GM21423 (cell line): ENCODE measurements around the gene ADAM12.

Source experiments
- ATAC-seq: cut with Tn5 transposase; IDR thresholded peaks from one replicate; pipeline ENCODE4 v1.9.1; 2021; ENCODE audit warnings: mild to moderate bottlenecking, moderate library complexity; ENCODE audit not compliant: unreplicated experiment

Gene ADAM12

DNA sequence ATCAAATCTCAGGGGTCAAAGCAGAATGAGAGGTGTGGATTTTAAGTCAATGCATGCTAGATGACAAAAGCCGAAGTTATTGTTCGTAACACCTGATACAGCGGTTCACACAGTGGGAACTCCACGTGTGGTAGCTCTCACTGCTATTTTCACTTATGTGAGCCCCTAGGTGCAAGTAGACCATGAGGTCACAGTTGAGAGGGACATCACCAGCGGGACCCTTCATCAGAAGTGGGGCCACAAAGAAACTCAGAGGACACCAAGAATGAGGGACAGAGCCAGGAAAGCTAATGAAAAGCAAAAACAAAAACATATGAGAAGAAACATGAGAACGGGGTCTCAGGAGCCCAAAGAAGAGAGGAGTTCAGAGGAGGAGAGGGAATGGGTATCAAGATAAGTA lies 63.5 kb downstream of the ADAM12 start:
- ATAC-seq: no peak

DNA sequence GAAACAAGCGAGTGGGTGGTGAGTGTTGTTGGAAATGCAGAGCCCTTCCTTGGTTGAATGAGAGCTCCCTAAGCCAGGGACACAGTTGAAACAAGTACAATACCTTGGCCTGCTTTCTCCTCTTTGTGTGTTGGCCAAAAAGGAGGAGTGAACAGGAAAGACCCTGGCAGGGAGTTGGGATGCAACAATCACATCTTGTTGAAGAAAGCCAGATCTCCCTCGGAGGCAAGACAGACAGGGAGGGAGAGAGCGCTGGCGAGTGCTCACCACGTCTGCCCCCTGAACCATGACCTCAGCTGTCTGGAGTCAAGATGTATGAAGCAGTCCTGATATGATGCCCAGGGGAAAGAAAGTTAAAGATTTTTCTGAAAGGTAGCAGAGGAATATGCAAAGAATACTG lies 66.8 kb downstream of the ADAM12 start:
- ATAC-seq: no peak

DNA sequence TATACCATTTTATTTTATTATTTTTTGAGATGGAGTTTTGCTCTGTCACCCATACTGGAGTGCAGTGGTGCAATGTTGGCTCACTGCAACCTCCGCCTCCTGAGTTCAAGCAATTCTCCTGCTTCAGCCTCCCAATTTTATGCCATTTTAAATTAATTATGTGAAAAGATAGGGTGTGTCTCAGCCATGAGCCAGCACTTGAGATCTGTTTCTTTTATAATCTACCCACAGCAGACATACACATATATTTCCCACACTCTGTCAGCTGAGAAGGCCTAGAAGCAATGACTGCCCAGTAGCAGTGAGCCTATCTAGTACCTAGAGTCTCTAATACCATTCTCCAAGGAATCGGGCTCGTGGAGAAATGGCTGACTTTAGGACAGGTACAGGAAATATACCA lies 70.5 kb downstream of the ADAM12 start:
- no peak for ATAC-seq

DNA sequence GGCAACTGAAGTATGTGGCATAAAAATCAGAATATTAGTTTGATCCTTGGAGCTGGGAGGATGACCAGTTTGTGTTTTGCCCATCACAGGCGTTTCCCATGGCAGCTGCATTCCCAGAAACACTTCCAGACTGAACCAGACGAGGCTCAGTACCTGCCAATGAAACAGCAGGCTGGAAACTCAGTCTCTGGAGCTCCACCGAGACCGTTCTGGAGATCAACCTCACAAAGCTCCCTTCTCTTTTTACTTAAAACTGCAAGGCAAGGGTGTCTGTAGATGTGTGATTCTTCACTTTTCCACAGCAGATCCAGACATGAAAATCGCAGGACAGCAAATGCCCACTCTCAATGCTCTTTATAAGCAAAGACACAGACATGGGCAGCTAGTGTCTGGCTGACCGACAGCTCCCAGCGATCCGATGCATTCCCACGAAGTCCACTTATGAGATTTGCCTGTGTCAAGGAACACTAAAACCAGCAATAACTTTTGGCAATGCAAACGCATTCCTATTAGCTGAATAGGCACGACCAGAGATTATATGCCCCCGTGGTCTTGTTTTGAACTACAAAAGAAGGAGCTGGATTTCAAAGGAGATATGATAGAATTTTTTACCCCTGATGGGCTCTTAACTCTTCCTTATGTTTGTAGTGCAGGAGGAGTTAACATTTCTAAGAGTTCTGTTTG lies 72.6 kb downstream of the ADAM12 start:
- ATAC-seq: no peak

DNA sequence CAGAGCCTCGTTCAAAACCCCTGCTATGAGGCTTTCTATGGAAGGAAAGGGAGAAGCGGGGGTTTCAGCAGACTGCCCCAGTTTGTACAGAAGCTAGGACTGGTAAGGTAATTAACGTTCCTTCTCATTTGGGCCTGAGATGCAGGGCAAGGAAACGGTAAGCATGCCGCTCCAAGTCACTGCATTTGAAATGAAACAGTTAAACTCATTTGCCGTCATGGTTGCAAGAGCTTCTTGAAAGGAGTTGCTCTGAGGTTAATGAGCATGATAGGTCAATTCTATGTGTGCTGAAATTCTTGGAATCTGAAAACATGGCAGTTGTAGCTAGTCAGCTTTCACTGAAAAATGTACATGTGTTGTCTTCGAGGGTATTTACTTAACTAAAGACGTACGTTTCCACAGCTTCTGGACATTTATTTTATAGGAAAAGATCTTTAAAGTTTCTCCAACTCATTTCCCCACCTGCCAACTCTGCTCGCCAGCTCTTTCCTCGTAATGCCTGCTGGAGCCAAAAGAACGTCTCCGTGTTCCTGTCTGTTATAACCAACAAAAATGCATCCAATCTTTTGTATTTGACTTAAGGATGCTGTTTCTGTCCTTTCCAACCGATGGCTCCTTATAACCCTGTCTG lies 73.3 kb downstream of the ADAM12 start:
- ATAC-seq: no peak

DNA sequence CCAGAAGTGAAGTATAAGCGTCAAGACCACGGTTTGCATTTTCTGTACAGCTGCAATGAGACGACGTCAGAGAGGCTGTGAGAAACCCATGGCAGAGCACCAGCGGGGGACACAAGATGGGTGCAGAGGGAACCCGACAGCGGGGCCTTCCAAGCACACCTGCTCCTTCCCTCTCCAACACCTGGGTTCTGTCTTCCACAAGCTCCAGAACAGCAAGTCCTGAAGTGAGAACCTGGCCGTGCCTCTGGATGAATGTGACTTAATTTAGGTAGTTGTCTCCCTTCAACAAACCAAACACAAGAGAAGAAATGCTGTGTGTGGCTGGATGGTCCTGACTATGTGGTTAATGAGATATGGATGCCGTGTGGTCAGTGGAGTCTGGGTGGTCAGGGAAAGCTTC lies 76.1 kb downstream of the ADAM12 start:
- no peak for ATAC-seq

DNA sequence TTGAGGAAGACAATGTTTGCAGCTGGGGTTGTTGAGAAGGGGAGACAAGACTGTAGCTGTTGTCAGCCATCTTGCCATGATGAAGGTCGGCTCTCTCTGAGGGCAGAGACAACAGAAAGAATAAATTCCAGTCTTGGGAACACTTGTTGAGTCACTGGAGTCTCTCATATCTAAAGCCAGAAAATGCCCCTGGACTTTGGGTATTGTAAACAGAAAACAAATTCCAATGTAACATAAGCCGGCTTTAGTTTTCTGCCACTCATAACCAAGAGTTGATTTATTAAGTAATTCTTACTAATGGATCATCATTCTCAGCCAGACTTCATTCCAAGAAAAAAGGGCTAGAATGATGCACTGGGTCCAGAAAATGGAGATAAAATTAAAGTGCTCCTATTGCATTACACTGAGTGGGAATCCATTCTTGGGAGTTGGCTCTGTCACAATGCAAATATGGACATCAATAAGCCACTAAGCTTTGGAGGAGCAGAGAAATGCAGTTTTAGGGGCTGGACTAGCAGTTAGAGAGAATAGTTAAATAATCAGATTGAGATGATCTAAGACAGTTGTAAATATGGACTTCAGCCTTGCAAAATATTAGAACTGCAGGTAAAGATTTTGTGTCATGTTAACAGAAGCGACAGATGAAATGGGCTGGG lies 78.9 kb downstream of the ADAM12 start:
- no peak for ATAC-seq

DNA sequence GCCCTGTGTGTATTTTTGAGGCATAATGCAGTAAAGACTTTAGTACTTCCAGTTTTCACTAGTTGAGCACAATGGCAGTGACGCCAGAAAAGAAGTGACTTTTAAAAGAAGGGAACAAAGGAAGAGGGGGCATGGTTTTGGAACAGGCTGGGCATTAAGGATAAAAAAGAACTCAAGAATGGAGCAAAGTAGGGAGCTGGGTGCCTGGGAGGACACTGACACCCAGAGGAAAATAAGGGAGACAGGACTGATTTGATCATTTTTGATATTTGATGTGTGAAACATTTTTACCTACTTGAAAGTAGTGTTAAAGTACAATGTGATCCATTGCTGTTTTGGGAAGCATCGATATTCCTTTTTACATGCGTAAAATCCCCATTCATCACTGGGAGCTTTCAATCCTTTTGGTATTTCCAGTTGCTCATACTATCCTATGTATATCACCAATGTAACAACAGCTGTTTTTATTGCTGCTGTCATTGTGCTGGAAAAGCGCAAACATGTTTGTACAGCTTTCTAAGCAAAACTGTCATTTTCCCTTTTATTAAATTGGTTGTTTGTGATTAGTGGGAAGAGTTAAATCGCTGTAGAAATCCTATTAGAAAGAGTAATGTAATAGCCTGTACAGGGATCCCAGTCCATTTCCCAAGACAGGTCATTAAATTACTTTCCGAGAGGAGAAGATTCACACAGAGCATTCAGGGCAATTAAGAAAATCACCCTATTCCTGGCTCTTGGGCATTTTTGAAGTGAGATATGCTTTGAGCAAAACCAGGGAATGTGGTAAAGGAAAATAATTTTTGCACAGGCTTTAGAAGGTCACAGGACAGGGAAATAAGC lies 85.2 kb downstream of the ADAM12 start:
- ATAC-seq: no peak

DNA sequence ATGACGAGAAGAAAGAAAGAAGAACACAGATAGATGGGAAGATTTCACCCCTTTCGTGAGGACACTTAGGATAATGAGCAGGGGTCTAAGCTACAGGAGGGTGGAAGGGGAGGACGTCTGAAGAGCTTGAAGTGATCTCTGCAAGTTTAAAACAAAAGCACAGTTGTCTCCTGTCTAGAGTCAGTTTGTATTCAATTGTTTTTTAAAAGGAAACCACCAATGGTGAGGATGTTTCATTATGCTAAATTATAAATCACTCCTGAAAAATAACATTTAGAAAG lies 85.9 kb downstream of the ADAM12 start:
- ATAC-seq: no peak

DNA sequence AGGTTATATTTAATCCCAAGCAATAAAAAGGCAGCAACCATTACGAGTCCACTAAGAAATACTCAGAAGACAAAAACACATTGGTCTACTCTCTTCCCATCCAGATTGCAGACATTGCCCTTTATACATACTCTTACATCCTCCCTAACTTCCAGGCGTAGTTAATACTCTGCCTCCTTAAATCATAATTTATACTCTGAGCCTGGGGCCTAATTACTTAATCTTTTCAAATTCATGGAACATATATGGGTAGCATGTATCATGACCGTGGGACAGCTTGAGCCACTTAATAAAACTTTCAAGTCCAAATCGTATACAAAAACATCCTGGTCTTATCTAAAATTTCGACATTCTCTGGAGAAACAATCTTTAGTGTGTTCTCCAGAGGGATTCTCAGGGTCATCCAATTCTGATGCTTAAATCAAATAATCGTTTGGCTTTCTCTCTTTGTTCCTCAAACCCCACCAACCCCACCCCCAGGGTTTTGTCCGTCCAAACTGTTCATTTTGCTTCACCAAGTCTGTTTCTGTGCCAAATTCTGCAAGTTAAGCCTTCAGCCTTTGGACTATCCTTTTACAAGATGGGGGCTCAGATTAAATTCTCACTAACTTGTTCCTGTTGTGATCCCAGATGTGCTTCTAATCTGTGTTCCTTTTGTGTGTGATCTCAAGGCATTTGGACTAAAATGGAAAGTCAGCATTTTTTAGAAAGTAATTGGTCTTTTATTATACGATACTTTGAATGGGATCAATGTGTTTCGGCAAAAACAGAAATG lies 86.4 kb downstream of the ADAM12 start:
- no peak for ATAC-seq

DNA sequence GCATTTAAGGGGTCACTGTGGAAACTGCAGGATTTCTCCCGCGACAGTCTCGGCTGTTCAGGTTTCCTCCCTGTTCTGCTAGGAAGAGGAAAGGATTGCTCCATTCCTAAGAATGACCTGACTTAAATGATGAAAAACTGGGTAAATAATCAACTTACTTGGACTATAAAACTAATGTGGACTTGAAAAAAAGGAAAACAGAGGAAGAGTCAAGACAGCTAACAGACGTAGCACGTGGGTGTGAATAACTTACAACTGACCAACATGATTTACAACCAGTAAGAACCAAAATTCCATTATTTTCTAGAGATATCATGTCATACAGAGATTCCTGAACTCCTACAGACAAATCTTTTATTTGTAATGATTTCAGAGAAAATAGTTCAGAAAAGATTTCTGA lies 93.8 kb downstream of the ADAM12 start:
- no peak for ATAC-seq

DNA sequence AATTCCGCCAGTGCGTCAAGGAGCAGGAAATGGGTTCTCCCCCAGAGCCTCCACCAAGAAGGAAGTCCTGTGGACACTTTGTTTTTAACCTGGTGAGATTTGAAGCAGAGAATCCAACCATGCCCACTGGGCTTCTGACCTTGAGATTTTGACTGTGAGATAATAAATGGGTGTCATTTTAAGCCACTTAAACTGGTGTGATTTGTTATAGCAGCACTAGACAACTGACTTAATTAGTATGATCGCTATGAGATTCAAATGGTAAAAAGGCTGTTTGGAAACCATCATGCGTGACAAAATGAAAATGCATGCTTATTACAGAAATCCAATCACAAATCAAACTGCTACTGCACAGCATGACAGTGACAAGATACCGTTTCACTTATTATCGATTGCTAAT lies 98.0 kb downstream of the ADAM12 start:
- no peak for ATAC-seq

DNA sequence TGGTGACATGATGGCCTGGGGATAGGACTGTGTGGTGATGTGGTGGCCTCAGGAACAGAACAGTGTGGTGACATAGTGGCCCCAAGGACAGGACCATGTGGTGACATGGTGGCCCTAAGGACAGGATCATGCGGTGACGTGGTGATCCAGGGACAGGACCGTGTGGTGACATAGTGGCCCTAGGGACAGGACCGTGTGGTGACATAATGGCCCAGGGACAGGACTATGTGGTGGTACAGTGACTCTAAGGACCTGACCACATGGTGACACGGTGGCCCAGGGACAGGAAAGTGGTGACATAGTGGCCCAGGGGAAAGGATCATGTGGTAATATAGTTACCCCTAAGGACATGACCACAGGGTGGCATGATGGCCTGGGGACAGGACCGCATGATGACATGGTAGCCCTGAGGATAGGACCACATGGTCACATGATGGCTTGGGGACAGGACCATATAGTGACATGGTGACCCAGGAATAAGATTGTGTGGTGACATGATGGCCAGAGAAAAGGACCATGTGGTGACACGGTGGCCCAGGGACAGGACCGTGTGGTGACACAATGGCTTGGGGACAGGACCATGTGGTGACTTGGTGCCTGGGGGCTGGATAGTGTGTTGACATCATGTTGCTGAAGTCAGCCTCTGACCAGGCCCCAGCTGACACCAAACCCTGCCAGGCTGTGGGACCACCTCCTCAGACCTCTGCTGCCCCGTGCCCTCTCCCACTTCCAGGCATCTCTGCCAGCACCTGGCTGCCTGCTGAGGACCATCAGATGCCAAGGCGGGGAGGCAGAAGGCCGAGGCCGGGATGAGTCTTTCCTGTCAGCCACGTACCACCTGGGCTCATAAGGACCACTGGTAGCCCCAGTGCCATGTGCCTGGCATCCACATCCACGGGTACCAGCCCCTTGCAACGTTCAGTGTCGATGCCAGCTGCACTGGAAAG lies 99.5 kb downstream of the ADAM12 start:
- no peak for ATAC-seq

DNA sequence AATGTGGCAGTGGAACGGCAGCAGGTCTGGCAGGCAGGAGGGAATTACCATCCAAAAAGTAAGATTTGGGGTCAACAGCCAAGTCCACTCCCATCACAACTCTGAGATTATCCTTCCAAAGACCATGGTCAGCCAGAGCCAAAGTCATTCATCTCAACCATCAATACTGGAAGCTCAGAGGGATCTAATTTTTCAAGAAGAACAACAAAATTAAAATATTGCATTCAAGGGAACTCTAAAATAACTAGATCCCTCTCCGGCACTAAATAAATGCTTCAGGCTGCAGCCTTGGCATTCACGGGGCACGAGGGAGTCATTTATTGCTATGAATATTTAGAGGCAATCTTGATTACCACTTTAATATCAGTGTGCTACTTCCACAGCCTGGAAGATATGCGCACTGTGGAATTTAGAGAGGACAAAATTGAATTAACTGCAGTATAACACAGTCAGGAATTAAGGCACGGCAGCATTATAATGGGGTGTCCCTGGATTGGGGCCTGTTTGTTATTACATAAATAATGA lies 102.0 kb downstream of the ADAM12 start:
- ATAC-seq: no peak

DNA sequence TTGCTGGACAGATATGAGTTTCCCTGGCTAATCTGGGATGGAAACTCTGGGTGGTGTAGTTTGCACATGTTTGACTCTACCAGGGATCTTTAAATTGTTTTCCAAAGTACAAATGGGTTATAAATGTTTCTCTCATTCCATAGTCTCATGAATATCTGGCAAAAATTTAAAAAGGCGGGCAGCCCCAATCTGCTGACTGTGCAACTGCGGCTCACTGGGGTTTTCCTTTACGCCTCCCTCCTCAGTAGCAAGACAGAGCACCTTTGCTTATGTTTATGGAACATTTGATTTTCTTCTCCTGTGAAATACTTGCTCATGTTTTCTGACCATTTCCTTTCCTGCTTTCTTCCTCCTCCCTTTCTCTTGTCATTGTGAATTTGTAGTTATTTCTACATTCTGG lies 105.0 kb downstream of the ADAM12 start:
- ATAC-seq: no peak

DNA sequence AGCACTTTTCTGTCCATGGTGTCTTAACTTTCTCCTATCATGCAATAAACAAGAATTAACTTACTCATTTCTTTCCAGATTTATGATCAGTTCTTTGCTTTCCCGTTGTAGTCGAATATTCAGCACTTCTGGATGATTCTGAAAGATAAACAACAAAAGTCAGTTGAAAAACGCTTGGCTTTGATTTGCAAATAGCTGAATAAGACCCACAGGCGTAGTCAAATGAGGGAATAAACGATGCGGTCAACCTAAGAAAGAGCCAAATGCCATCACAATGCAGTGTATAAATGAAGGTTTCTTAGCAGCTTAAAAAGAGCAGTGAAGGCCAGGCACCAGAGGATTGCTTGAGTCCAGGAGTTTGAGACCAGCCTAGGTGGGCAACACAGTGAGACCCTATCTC lies 109.4 kb downstream of the ADAM12 start:
- no peak for ATAC-seq

DNA sequence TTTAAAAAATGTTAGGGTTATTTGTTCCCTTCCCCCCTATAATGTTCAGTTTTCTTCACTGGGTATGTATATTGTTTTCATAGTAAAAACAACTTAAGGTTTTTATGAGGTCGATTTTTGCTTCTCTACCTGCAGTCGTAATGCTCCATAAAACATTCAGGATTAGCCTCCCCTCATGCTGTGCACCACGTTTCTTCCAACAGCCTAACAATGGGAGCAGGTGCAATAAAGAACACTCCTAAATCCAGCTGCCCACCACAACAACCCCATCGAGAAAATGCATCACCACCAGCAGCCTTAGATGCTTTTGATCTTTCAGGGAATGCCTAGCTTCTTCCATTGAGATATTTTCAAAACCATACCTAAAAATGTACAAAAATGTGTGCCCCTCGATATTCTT lies 111.1 kb downstream of the ADAM12 start:
- no peak for ATAC-seq

DNA sequence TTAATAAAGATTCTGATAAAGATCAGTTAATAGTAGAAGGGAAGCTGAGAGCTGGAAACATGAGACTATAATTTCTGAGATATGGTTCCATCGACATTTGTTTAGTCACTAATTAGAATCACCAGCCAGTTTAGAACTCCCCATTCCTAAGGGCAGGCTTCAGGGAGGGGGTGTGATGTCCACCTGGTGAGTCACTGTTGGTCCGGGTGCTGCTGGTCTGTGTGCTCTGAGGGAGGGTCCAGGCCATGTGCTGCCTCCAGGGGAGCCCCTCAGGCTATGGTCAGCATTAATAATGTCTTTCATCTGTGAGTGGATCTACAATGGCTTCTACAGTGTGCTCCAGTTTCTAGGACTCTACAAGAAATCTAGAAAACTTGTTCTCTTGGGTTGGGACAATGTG lies 115.8 kb downstream of the ADAM12 start:
- no peak for ATAC-seq

DNA sequence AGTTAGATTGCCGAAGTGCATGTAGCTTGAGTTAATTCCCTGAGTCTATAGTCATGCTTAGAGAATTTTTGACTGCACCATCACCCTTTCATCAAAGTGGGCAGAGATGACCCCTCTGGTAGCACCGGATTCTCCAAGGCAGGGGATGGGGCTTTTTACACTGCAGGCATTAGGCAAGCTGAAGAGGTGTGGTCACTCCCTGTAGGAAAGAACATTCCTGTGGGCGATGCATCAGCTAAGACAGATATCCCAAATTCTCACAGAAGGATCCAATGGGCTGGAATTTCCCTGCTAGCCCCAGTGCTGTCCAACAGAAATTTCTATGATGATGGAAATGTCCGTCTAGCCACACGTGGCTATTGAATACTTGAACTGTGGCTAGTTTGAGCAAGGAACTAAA lies 118.2 kb downstream of the ADAM12 start:
- no peak for ATAC-seq
